ENCODE results near the gene IFI35. TPM values are rescaled to one million over a fixed set of nuclear protein-coding genes. Genes with fewer than 3 reads are reported as not detected.
A peak's percentile ranks its signal among the peaks of the same experiment; 100 is the strongest.

The IFI35 gene
- total and polyA plus RNA-seq, 2 of the 8 experiments (the other 6 are each of a cell fraction or from before 2014, with no cell fraction given) = 2.5 to 4.7 TPM

GRCh38 chr17:42980274-42980765 lies 26.3 kb upstream of the IFI35 start, which contains the start of gene RUNDC1 (continued):
- no peak for TF ChIP-seq CHD1 (IDR thresholded peaks at IDR 0.05; ENCODE audit: low read depth, low read length)
- TF ChIP-seq MAFK (IDR thresholded peaks at IDR 0.05; ENCODE audit: low read depth, low read length) = no peak
- no peak for TF ChIP-seq ATF3 (IDR thresholded peaks at IDR 0.05; ENCODE audit: insufficient read depth, low read depth, low read length)
- no peak for TF ChIP-seq E2F6 (IDR thresholded peaks at IDR 0.05)
- TF ChIP-seq JUN (IDR thresholded peaks at IDR 0.05; ENCODE audit: low read depth, low read length) = no peak
- 0 out of 2 replicates have a peak, but pooled peaks have one; percentile 22 for TF ChIP-seq GABPA (IDR thresholded peaks at IDR 0.05; ENCODE audit: borderline replicate concordance, insufficient read depth, low read length)
- no peak for TF ChIP-seq CHD2 (IDR thresholded peaks at IDR 0.05; ENCODE audit: low read length)
- no peak for TF ChIP-seq BRCA1 (IDR thresholded peaks at IDR 0.05; ENCODE audit: low read depth, low read length)
- no peak for TF ChIP-seq CTBP2 (IDR thresholded peaks at IDR 0.05; ENCODE audit: borderline replicate concordance, insufficient read depth, insufficient read length, low read length)
- TF ChIP-seq PHF8 (conservative IDR thresholded peaks at IDR 0.05; ENCODE audit: low read depth, low read length) = peak; percentile 57
- no peak for TF ChIP-seq POU5F1 (IDR thresholded peaks at IDR 0.05; ENCODE audit: low read depth, low read length)
- no peak; a peak in 2 of 3 replicates for TF ChIP-seq POLR2A (IDR thresholded peaks at IDR 0.05; ENCODE audit: control extremely low read depth in 1 of 2, low read depth in 2 of 2, low read length in 2 of 2)
- TF ChIP-seq ATF2 (IDR thresholded peaks at IDR 0.05; ENCODE audit: low read length) = no peak
- no peak for TF ChIP-seq TAF7 (optimal IDR thresholded peaks at IDR 0.05; ENCODE audit: borderline replicate concordance, low read depth, low read length)
- TF ChIP-seq SIN3A (conservative IDR thresholded peaks at IDR 0.05 in 1 of 2, IDR thresholded peaks at IDR 0.05 in 1 of 2; ENCODE audit: low read depth in 1 of 2, low read length in 2 of 2) = peak; percentile 72 to 97; a peak in 3 of 4 replicates
- TF ChIP-seq RNF2 (IDR thresholded peaks at IDR 0.05; ENCODE audit: borderline replicate concordance, low read depth, low read length, missing control alignments, poor library complexity, severe bottlenecking) = no peak
- no peak for TF ChIP-seq SP1 (IDR thresholded peaks at IDR 0.05; ENCODE audit: low read depth, low read length)
- TF ChIP-seq HDAC6 (IDR thresholded peaks at IDR 0.05; ENCODE audit: low read depth, low read length) = no peak
- no peak for TF ChIP-seq TCF12 (IDR thresholded peaks at IDR 0.05; ENCODE audit: low read depth, low read length)
- no peak for TF ChIP-seq SIRT6 (IDR thresholded peaks at IDR 0.05; ENCODE audit: low read length)
- TF ChIP-seq BCL11A (IDR thresholded peaks at IDR 0.05; ENCODE audit: low read depth in 2 of 2, low read length in 2 of 2) = no peak
- no peak for TF ChIP-seq BACH1 (IDR thresholded peaks at IDR 0.05; ENCODE audit: low read length)
- no peak for TF ChIP-seq POLR2AphosphoS5 (IDR thresholded peaks at IDR 0.05; ENCODE audit: low read depth, low read length)

Data from H1 (cell line).